HL-60/S4 (cell line): Measurements from ENCODE around the gene PLEKHH1.
"Not testable (repeated sequence)": the region's sequence is repeated elsewhere in the genome, so short reads cannot be mapped to it uniquely, and the experiment has no call there.

Experiments used
- in situ Hi-C: fragments of 300-500 bp; cut with MboI; formaldehyde crosslinking; loops from 2 replicates; pipeline ENCODE4 v1.14.3; 2022; ENCODE audit warnings: low sequenced_read_pairs

PLEKHH1 gene

DNA sequence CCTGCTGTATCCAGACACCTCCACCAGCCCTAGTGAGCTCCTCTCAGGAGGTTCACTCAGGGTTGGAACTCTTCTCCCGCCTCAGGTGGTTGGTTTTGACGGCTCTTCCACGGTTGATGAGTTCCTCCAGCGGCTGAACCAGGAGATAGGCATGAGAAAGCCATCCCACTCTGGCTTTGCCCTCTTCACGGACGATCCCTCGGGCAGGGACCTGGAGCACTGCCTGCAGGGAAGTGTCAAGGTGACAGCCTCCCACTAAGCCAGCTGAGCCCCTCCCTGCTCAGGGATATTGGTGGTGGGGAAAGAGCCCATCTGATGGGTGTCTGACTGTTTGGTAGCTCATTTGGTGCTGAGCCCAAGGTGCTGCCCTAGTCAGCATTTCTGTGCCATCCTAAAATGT, 46.5 kb downstream of the PLEKHH1 start:
- in situ Hi-C loops, result no loop called here

DNA sequence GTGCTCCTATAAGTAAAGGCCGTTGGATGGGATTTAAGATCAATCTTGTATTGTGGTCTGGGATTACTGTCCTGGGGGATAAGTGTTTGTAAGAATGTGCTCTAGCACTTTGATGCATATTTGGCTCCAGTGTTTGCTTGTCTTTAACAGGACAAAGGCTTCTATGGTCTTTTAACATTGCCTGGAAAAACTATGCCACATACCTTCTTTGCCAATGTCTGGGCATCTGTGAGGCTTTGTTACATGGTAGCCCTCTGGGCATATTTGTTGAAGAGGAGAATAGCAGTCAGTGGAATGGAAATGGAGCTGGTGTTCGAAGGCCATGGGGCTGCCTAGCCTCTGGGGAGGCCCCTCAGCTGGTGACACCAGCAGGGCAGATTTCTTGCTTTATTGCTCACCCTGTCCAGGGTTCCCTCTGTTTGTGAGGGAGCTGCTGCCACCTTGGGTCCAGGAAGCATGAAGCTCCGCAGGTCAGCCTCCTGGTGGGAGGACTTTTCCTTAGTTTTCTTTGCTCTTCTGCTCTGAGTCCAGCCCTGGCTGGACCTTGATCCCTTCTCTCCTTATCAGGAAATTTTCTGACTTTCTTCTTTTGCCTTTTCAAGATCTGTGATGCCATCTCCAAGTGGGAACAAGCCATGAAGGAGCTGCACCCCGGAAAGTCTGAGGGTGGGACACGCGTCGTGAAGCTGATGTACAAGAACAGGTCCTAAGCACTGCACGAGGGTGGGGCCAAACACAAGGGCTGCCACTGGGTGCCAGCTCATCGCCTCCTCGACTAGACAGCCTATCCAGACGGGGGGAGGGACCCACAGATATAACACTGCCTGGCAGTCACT, 47.5 kb downstream of the PLEKHH1 start:
- in situ Hi-C loops, result no loop called here

DNA sequence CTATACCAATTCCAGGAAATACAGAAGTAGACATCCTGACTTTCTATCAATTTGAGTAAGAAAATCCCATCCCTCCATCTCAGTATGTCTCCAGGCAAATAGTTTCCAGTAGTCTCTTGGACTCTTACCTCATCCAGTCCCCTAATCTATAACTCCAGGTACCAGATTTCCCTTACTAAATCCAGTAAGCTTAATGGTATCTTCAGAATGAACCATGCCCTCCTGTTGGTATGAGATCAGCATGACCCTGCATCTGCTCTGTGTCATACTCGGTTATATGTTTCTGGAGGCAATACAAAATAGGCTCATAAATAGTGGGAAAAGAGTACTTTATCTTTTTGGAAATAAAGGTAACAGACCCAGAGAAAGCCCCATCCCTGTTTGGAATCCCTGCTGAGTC, 48.6 kb downstream of the PLEKHH1 start:
- in situ Hi-C loops, result no loop called here

DNA sequence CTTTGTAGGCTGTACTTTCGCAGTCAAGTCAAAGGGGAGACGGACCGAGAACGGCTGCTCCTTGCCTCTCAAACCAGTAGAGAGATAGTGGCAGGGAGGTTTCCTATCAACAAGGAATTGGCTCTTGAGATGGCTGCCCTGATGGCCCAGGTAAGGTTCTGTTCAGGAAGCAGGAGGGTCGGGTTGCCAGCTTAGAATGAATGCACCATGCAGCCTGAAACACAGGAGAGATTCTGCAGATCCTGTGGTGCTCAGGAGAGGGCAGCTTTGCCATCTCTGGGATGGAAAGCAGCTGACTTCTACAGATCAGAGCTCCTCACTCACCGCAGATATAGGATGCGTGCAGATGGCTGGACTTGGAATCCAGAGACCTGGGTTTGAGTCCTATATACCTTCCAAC, 49.0 kb downstream of the PLEKHH1 start:
- in situ Hi-C loops, result no loop called here

DNA sequence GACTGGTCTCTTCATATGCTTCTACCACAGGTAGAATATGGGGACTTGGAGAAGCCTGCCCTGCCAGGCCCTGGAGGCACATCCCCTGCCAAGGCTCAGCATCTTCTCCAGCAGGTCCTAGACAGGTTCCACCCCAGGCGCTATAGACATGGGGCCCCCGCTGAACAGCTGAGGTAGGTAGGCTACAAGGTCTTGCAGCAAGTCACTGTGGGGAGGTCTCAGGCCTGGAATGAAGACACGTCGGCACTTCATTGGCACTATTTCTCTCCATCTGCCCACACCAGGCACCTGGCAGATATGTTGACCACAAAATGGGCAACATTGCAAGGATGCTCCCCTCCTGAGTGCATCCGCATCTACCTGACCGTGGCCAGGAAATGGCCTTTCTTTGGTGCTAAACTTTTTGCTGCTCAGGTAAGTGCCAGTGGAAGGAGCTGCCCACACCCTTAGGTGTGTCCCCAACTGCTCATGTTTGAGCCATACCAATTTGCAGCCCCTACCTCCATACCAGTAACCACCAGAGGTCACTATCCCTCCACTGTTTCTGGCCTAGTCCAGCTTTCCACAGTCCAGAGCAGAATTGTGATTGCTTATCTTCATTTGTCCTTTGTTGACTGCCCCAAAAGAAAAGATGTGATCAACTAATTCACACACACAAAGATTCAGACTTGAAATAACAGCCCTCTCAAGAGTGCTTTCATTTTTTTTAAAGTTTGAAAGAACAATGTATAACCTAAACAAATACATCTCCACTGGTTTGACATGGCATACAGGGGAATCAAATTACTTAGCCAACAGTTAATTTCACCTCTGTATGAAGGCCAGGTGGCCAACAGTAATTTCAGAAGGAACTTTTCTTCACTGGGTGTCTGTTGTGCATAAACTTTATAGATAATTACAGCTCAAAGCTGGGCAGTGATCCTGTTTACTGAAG, 50.9 kb downstream of the PLEKHH1 start:
- in situ Hi-C loops, result no loop called here

DNA sequence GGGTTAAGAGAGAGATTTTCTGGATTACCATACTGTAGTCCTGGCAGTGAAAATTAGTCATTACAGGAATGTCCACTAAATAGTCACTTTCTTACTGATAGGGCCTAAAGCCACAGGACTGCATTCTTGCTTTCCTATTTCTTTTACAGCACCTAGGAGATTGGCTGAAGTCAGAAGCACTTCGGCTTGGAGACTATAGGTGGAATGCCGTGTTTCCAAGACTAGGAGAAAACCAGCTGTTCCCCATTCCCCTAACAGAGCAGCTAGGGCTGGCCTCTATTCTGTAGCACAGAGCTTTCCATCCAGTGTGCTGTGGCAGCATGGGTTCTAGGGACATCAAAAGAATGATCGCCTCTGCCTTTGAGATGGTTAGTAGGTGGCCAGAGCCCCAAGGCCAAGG, 51.9 kb downstream of the PLEKHH1 start:
- in situ Hi-C loops, result no loop called here

DNA sequence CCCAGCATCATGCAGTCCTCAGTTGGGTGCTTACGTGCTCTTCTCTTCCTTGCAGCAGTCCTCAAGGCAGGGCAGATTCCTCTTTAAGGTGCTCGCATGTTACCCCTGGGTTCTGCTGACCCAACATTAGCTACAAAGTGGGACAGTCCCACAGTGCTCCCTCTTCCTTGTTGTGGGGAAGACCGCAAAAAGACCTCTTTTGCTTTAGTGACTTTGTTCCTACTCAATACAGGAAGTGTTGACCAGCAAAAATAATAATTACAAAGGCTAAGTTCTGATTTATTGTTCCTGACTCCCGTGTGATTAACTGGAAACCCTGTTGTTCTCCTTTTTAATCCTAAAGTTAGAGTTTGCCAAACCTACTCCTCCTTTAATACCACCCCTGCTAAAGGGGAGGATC, 53.3 kb downstream of the PLEKHH1 start:
- in situ Hi-C loops, result no loop called here

DNA sequence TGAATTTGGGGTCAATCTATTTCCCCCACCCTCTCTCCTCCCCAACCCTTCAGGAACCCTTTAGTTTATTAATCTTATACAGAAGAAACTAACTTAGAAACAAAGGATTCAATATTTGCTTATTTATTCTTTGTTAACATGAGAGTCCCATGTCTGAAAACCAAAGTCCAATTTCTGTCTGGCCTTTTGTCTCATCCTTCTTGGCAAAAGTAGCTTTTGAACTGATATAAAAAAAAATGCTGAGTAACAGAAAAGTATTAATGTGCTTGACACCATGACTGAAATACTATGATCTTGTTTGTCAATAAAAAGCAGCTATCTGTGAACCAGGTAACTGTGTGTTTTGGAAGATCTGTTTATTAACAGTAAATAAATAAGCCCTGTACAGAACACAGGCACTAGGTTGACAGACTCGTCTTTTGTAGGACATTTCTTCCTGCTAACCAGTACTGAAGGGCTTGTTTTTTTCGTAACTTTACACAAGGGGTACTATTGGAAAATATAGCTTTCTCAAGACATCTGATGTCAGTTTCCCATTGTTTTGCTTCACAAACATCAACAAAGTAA, 56.2 kb downstream of the PLEKHH1 start:
- in situ Hi-C loops, result no loop called here

DNA sequence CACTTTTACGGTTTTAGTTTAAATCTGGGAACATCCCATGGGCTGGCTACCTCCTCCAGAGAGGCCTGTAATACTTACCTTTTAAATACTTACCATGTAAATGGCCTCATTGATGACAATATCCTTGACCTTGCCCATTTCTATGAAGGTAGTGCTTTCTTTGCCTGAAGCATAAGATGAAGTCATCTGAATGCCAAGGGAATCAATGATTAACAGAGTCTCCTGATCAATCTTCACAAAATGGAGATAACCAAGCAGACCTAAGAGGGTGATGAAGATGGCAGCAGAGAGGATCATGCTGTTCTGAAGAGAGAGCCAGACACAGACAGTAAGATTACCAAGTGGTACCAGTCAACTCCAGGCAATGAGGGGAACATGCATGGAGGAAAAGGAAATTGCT, 60.6 kb downstream of the PLEKHH1 start:
- in situ Hi-C loops, result not testable (repeated sequence)

DNA sequence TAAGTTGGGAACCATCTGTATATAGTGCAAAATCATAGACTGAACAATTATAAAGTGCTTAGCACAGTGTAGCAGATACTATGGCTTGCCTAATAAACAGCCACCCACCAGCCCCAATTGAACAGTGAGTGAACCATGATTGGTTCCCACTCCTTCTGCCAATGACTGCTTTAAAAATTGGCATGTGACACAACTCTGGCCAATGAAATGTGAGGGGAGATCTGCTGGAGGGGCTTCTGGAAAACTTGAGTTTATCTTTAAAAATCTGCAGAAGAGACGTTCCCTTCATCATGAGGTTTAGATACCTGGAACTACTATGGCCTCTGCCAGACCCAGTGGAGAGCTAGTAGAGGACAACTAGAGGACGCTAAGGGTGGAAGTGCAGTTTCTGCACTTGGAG, 62.3 kb downstream of the PLEKHH1 start:
- in situ Hi-C loops, result no loop called here

DNA sequence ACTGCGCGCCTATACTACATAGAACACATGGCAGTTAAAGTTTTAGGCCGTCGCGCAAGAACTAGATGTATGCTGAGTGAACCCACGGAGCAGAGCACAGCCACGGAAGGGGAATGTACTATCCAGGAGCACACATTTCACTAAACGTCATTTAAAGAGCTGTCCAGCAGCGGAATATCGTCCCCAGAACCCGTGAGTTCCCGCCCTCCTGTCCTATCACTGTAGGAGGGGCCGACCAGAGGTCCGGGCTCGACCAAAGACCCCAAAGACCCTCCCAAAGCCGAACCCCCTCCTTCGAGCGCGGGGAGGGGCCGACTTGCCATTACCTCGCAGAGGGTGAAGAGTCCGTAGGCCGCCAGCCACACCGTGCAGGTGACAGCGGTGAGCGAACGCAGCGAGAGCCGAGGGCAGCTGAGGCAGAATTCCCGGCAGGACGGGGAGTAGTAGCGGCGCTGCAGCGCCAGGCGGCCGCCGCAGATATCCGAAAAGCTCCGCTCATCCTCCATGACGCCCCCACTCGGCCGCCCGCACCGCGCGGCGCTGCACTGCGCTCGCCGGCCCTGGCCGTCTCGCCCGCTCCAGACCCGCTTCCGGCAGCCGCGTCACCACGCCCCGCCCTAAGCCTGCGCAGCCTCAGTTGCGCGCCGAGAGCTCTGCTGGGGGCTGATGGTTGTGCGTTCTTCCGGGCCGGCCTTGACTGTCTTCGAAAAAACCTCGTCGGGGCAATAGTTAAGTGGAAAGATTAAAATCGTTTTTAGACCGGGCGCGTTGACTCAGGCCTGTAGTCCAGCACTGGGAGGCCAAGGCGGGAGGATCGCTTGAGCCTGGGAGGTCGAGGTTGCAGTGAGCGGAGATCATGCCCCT, 66.8 kb downstream of the PLEKHH1 start, which contains the start of gene PIGH:
Gene PIGH, minus strand, starts transcription at position 571 of the 864 bp plus-strand sequence. Its CDS starts 65 bp downstream, at position 506.
- in situ Hi-C loops, result no loop called here

DNA sequence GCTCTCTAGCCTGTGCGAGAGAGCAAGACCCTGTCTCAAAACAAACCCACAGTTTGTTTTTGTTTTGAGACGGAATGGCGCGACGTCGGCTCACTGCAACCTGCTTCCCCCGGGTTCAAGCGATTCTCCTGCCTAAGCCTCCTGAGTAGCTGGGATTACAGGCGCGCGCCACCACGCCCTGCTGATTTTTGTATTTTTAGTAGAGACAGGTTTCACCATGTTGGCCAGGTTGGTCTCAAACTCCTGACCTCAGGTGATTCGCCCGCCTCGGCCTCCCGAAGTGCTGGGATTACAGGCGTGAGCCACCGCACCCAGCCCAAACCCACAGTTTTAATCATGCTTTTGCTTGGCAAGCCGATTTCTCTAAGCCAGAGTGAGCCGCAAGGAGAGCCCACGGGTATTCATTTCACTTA, 67.5 kb downstream of the PLEKHH1 start:
- in situ Hi-C loops, result not testable (repeated sequence)

DNA sequence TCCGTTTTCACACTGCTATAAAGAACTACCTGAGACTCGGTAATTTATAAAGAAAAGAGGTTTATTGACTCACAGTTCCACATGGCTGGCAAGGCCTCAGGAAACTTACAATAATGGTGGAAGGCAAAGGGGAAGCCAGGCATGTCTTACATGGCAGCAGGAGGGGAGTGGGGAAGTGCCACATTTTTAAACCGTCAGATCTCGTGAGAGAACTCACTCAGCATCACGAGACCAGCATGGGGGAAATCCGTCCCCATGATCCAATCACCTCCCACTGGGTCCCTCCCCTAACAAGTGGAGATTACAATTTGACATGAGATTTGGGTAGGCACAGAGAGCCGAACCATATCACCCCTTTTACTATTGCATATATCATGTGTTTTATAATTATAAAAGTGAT, 69.0 kb downstream of the PLEKHH1 start:
- in situ Hi-C loops, result no loop called here

DNA sequence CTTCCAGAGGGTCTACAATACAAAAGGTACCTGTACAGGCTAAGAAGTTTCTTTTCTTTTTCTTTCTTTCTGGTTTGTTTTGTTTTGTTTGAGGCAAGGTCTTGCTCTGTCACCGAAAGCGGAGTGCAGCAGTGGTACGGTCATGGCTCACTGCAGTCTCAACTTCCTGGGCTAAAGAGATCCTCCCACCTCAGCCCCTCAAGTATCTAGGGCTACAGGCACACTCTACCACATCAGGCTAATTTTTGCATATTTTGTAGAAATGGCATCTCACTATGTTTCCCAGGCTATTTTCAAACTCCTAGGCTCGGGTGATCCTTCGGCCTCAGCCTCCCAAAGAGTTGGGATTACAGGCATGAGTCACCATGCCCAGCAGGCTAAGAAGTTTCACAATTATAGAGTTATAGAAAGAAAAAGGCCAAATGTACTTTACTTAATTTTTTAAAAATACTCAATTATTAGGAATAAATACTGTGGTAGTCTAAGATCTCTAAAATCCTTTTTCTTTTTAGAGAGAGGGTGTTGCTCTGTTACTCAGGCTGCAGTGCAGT, 70.0 kb downstream of the PLEKHH1 start:
- in situ Hi-C loops, result no loop called here

DNA sequence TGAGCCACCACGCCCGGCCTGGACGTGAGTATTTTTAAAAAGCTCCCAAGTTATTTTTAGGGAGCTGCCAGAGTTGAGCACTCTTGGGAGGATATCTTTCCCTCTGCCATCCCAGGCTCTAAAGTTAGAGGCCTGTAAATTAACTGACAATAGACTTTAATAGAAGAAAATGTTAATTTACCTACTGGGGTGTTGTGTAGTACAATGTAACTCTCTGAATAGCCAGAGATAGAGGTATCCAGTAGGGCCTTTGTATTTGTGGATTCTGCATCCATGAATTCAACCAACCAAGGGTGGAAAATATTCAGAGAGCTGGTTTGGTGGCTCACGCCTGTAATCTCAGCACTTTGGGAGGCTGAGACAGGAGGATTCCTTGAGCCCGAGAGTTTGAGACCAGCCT, 74.6 kb downstream of the PLEKHH1 start:
- in situ Hi-C loops, result no loop called here

DNA sequence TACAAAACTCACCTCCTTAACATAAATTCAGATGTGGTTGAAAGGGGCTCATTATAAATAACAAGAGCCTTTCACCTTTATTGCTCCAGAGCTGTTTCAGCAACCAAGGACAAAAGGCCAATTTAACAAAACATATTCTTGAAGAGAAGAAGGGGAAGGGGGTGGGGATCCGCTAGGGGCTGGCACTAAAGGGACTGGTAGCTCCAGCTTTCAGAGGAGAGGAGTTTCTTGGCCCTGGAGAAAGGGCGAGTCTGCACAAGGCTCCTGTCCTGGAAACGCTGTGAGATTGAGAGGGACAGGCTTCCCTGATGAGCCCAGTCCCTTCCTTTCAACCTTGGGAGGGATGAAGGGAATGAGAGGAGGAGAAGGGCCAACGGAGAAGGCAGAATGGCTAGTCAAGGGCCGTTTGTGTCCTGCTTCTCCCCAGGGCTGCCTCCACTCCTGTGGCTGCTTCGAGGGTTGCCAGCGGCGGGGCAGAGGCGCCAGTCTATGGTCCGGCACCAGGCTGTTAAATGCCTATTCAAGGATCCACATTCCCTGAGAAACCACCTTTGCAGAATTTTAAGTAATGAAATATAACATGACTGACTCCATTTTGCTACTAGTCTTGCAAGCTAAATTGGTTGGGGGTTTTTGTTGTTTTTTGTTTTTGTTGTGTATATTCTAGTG, 76.7 kb downstream of the PLEKHH1 start:
- in situ Hi-C loops, result no loop called here

DNA sequence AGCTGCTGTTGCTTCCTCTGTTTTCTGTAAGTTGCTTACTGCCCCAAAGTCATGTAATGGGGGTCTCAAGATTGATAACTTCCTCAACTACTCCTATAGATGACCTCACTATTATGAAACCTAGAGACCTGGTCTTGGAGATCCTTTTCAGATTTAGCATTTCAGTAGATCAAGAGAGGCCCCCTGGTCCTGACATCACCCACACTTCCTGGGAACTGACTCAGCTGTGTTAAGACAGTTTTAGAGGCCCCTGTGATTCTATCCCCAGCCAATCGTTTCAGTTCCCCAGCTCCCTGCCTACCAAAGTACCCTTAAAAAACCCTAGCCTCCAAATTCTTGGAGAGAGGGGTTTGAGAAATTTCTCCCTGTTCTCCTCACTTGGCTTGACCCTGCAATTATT, 77.4 kb downstream of the PLEKHH1 start:
- in situ Hi-C loops, result no loop called here

DNA sequence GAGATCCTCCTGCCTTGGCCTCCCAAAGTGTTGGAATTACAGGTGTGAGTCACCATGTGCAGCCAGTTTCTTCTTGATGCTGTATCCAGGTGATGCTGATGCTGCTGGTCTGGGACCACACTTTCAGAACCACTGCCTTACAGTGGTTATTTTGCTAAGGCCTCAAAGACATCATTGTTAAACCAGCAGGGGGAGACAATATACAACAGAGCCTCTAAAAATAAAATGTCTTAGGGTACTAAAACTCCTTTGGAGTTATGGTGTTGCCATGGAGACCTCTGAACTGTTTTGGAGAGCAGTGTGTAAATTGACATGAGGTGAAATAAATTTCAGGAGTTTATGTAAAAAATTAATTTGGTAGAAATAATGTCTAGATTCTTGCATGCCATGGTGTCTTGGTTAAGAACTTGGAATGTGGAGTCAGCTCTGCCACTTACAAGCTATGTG, 85.5 kb downstream of the PLEKHH1 start:
- in situ Hi-C loops, result no loop called here

DNA sequence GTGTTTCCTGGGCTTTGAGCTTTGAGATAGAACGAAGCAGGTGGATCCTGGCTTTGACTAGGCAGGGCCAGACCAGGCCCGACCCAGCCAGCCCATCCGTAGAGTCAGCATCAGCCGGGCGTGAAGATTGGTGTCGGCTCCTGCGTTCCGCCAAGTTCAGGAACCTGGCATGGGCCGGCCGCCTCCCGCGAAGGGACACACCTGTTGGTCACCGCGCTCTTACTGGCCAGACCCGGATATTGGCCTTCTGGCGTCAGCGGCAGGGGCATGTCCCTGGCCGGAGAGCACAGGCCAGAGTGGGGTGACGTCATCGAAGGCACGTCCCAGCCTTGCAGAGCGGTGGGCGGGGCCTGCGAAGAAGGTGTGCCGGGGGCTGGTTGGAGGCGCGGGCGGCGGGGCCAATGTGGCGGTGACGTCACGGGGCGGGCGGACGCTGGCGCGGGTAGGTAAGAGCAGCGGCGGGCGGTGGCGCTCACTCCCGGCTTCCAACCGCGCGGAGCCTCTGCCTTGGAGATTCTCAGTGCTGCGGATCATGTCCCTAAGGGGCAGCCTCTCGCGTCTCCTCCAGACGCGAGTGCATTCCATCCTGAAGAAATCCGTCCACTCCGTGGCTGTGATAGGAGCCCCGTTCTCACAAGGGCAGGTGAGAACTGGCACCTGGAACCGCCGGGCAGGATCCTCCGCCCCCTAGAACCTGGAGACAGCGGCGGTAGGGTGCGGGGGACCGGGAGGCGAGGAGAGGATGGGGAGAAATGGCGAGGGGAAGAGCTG, 86.5 kb downstream of the PLEKHH1 start, which contains the start of gene ARG2:
Gene ARG2, plus strand, starts transcription at position 475 of the 771 bp plus-strand sequence. Its CDS starts 58 bp downstream, at position 533.
- in situ Hi-C loops, result no loop called here
